Measurements from ENCODE around the gene RPN2.

RPN2 gene

DNA sequence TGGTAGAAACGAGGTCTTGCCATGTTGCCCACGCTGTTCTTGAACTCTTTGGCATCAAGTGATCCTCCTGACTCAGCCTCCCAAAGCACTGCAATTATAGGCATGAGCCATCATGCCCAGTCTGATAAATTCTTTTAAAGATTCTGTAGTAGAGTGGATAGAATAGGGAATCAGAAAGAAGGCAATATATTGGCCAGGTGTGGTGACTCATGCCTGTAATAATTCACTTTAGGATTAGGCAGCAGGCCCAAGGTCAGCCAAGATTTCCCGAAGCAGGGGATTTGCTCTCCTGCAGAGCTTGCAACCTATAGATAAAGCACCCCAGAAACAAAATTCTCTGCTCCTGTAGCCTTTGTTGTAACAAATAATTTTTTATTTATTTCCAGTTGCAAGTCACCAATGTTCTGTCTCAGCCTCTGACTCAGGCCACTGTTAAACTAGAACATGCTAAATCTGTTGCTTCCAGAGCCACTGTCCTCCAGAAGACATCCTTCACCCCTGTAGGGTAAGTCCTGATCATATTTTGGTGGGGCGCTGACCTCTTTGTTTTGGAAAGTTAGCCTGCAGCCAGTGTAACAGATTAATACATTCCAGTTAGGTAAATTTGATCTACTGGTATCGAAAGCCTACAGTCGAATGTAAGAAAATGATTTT lies 30.7 kb downstream of the RPN2 start:
- no peak for DNase-seq (ENCODE audit: low read depth in 2 of 2, low spot score in 1 of 2)

DNA sequence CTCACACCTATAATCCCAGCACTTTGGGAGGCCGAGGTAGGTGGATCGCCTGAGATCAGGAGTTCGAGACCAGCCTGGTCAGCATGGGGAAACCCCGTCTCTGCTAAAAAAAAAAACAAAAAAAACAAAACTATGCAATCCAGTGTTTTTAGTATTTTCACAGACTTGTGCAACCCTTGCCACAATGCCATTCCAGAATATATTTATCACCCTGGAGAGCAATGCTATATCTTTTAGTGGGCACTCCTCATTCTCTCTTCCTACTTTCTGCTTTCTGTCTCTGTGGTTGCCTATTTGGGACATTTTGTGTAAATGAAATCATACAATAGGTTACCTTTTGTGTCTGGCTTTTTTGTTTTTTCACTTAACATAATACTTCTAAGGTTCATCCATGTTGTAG lies 39.3 kb downstream of the RPN2 start:
- no peak for DNase-seq (ENCODE audit: low read depth in 2 of 2, low spot score in 1 of 2)

DNA sequence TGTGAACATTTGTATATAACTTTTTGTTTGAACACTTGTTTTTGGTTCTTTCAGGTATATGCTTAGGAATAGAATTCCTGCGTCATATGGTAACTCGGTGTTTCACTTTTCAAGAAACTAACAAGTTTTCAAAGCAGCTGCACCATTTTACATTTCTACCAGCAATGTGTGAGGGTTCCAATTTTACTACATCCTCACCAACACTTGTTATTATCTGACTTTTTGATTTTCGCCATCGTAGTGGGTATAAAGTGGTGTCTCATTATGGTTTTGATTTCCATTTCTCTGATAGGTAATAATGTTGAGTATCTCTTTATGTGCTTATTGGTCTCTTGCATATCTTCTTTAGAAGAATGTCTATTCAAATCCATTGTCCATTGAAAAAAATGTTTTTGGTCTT lies 39.8 kb downstream of the RPN2 start:
- no peak for DNase-seq (ENCODE audit: low read depth in 2 of 2, low spot score in 1 of 2)

DNA sequence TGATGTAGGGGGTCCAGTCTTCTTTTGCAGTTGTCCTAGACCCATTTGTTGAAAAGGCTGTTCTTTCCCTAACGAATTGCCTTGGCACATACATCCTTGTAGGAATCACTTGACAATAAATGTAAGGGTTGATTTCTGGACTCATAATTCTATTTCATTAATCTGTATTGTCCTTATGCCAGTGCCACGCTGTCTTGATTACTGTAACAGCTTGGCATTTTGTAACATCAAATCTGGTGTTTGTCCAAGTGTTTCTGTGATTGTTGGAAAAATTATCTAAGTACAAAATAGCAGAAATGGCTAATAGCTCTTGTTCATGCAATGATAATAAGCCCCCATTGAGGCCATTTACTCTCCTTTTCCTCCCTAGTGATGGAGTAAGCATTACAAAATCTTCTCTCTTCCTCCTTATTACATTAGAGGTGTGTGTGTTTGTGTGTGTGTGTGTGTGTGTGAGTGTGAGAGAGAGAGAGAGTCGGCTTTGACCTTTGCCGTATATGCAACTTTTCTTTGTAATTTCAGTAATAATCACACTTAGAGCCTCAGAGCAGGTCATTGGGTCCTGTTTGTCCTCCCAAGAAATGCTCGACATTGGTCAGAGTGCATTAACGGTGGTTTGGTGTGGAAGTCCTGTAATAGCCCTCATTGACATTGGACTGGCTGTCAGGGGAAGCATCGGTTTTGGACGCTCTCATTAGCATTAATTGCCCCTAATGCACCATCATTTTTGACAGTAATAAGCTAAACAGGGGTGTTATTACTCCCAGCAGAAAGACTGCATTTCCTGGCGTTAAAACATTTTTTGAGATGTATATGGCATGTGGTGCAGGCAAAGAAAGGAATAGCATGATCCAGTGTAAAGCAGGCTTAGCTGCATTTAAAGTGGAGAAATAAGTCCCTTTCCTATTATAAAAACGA lies 40.9 kb downstream of the RPN2 start:
- no peak for DNase-seq (ENCODE audit: low read depth in 2 of 2, low spot score in 1 of 2)

DNA sequence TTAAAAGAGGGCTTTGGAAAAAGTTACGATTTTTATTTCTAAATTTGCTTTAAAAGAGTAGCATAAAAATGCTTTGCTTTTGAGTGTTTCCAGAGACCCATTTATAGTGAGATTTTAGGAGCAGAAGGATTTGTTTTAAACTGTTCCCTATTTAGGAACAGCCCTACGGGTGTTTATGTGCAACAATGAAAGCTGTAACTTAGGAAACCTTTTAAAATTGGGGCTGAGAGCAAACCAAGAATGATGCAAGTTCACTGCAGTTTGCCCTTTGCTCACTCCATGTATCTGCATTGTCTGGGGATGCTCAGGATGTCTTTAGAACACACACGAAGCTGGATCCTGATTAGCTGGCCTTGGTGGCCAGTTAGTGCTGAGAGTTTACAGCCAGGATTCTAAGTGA lies 41.6 kb downstream of the RPN2 start:
- DNase-seq (ENCODE audit: low read depth in 2 of 2, low spot score in 1 of 2), result no peak

DNA sequence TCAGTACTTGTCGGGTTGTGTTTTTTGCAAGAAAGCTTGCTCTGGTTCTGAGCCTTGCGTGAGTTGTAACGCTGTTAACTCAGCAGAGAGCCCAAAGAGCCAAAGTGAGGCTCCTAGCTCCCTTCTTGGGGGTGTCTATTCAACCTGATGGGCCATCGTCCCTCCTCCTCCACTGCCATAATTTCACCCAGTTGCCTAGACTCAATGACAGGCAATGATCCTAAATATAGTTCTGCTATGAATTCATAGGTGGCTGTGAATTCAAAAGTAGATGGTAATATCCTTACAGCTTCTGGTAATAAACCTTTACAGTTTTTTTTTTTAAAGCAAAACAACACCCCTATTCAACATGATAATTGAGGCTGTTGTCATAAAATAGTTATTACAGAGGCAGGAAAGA lies 43.0 kb downstream of the RPN2 start:
- no peak for DNase-seq (ENCODE audit: low read depth in 2 of 2, low spot score in 1 of 2)

DNA sequence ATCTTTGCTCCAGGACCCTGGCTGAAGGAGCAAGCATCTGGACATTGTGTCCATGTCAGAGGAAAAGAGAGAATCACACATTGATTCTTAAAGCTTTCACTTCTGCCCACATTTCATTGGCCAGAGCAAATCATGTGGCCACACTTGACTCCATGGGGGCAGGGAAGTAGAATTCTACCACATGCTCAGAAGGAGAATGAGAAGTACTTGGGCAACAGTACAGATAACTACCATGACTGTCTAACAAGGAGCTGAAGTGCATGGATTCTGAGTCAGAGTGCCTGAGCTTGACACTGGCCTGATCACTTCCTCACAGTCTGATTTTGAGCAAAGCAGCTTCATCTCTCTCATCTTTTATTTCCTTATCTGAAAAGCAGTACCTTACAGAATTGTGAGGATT lies 43.9 kb downstream of the RPN2 start:
- no peak for DNase-seq (ENCODE audit: low read depth in 2 of 2, low spot score in 1 of 2)

DNA sequence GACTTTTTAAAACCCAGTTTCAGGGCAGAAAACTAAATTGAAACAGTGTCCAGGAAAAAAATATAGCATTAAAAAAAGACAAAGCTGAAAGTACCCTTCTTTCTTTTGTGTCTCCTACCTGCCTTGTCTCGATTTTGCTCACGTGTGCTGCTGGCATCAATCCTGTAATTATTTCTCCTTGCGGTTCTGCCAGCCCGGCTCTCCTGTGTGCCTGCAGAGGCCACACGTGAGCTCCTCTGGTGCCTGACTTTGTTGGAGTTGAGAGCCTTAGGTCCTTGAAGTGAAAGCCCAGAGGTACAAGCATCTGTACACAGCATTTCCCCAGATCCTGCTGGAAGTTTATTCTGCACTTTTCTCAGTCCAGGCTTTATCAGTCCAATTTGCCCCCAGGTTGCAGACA lies 46.0 kb downstream of the RPN2 start:
- DNase-seq (ENCODE audit: low read depth in 2 of 2, low spot score in 1 of 2), result no peak

DNA sequence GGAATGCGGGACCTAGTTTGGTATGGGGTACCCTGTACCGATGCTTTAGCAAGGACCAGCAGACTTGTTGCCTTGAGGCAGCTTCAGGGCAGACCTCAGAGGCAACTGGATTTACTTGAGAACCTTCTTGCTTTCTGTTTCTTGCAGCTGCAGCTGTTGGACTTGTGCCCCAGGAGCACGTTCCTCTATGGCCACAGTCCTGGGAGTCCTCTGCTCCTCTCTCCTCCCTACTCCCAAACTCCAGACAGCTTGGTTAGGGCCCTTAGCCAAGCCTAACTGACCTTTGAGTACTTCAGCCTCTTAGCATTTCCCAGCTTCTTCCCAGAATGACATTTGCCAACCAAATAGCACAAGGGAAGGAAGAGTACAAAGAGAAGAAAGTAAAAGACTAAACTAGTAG lies 47.8 kb downstream of the RPN2 start:
- DNase-seq (ENCODE audit: low read depth in 2 of 2, low spot score in 1 of 2), result no peak

DNA sequence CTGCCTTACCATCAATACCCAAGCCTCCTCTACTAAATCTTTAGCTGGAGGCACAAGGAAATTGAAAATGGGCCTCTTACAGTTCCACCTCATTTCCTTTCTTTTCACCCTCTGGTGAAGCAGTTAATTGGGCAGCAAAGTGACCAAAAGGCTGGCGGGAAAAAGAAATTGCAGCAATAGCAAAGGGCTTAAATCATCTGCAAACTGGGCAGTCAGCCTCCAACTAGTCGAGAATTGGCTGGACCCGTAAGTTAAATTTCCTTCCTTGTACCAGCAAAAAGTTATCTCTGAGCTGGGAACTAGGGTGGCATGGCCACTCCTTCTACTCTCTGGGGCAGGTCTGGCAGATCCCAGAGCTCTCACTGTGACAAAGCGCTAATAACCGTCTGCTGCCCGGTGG lies 49.0 kb downstream of the RPN2 start:
- no peak for DNase-seq (ENCODE audit: low read depth in 2 of 2, low spot score in 1 of 2)

DNA sequence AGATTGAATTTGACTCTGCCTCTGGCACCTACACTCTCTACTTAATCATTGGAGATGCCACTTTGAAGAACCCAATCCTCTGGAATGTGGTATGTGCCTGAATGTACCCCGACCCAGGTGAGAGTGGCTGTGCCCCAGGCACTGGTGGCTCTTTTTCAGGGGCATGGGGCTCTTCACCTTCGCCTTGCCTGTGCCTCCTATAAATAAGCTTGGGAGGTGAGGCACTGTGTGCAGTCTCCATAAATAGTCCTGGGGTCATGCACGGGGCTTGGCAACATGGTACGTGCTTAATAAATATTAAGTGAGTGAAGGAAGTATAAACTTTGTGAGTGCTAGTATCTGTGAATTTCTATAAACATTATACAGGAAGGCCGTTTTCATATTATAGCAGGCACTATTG lies 49.5 kb downstream of the RPN2 start:
- DNase-seq (ENCODE audit: low read depth in 2 of 2, low spot score in 1 of 2), result no peak

DNA sequence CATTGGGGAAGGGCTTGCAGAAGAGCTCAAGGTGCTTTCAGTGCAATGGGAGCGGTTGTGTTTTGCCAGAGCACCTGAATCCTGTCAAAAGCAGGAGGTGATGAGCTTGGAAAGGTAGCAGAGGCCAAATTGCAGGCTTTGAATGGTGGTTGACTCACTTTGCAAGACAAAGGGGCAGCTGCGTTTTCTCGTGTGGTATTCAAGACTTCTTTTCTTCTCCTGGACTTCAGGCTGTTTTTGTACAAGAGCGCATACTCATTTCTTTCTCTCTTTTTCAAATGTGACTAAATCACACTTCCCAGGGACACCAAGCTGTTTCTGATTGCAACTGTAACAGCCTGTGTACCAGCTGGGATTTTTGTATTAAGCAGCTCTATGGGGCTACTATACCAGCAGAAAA lies 50.2 kb downstream of the RPN2 start:
- no peak for DNase-seq (ENCODE audit: low read depth in 2 of 2, low spot score in 1 of 2)

DNA sequence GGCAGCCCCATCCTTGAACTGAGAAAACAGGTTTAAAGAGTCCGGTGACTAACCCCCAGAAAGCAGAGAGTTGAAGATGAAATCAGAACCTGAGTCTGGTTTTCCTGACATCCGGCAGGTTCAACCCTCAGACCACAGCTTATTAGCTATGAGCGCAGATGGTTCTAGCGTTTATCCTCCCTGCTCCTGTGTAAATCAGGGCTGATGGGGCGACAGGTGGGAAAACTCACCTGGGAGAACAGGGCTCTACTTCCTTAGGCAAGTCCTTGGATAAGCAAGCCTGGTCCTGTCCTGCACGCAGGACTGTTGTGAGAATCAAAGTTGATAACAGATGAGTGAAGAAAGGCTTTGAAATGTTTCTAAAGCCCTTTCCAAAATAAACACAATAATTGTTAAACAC lies 51.1 kb downstream of the RPN2 start:
- DNase-seq (ENCODE audit: low read depth in 2 of 2, low spot score in 1 of 2), result no peak

DNA sequence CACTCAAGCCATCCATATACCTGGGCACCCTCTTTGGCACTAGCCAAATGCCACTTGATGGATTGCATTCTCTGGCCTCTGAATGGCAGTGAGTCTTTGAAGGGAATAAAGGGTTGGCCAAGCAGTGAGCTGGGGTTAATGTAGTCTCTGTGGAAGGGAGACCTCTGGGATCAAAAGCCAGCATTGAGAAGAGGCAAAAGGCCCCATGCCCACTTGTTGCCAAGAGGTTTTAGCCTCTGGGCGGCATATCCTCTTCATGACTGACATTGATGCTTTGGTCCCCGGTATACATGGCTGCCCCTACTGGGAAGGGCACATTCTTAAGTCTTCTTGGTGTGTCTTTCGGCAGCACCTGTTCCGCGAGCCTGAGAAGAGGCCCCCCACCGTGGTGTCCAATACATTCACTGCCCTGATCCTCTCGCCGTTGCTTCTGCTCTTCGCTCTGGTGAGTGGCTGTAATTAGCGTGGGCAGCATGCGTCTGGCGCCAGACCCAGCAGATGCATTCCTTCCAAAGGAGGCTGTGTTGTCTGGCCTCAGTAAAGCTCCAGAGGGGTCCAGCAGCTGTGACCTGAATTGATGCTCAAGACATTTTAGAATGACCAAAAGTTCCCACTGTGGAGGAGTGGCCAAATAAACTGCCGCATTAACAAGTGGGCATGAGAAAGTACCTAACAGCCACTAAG lies 53.0 kb downstream of the RPN2 start:
- DNase-seq (ENCODE audit: low read depth in 2 of 2, low spot score in 1 of 2), result no peak

DNA sequence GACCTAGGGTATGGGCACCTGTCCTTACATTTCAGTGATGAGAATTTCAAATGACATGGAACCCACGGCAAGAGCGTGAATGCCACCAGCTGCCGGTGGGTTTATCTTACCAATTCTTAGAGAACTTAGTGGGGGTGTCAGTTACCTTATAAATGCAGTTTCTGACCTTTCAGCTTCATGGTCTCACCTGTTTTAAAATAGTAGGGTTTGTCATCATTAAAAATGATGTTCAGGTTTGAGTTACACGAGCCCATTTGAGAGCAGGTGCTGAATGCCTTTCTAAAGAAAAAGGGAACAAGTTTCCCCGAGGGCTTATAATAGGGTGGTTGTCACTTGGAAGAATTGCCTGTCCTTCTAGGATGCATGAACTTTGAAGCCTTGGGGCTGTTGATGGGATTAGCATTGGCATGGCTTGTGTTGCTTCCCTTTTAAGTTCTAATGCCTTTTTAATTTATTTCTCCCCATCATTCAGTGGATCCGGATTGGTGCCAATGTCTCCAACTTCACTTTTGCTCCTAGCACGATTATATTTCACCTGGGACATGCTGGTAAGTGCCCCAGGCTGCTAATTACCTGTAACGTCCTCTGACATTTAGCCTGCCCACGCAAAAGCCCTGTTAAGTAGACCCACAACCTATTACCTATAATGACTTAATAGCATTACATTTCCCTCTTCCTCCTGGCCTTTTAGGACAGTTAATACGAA lies 54.6 kb downstream of the RPN2 start:
- no peak for DNase-seq (ENCODE audit: low read depth in 2 of 2, low spot score in 1 of 2)

DNA sequence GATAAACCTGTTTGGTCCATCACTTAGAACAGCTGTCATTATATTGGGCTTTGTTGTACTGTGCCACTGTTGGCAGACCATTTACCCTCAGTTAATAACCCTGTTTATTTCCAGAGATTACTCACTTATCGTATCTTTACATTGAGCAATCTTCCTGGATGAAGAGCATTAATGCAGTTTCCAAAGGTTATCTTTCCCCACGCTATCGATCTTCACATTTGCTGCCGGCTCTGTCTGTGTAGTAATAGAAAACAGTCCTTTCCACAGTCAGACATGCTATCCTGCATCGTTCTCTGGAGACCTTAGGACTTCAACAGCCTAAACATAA lies 55.1 kb downstream of the RPN2 start:
- DNase-seq (ENCODE audit: low read depth in 2 of 2, low spot score in 1 of 2), result no peak

DNA sequence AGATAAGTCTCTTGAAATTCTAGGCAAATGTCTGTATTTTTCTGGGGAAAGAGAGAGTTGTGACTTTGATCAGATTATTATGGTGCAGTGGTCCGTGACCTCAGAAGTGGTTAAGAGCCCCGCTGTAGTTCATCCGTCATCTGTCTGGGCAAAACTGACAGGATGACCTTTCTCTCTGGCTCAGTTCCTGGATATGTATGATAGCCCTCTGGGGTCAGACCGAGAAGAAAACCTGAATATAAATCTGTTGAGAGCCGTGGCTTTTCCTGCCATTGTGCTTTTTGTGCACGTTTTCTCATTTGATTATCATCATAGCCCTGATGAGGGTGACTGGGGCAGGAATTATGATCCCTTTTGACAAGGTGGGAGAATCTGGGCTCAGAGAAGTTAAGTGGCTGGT lies 55.9 kb downstream of the RPN2 start:
- no peak for DNase-seq (ENCODE audit: low read depth in 2 of 2, low spot score in 1 of 2)

DNA sequence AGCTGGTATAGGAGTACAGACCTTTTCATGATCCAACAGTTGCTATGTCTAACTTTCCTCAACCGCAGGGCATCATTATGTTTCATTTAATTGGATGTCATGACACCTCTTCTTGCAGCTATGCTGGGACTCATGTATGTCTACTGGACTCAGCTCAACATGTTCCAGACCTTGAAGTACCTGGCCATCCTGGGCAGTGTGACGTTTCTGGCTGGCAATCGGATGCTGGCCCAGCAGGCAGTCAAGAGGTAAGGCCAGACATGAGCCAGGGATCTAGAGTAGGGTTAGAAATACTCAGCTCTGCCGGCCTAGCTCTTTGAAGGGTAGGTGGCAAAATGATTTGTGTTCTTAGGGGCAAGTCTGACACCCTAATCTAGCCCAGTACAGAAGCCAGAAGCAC lies 57.3 kb downstream of the RPN2 start:
- DNase-seq (ENCODE audit: low read depth in 2 of 2, low spot score in 1 of 2), result no peak

DNA sequence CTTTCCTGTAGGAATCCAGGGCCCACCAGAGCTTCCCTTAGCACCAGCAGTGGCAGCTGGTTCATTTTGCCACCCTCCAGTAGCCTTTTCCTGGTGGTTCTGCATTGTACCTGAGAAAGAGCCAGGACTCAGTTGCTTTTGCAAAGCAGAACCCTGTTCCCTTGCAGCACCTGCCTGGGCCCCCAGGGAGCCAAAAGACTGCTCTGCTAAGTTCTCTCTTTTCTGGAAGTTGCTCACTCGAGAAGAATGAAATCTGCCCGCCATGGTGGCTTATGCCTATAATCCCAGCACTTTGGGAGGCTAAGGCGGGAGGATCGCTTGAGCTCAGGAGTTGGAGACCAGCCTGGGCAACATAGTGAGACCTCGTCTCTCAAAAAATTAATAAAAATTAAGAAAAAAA lies 58.5 kb downstream of the RPN2 start:
- DNase-seq (ENCODE audit: low read depth in 2 of 2, low spot score in 1 of 2), result no peak

DNA sequence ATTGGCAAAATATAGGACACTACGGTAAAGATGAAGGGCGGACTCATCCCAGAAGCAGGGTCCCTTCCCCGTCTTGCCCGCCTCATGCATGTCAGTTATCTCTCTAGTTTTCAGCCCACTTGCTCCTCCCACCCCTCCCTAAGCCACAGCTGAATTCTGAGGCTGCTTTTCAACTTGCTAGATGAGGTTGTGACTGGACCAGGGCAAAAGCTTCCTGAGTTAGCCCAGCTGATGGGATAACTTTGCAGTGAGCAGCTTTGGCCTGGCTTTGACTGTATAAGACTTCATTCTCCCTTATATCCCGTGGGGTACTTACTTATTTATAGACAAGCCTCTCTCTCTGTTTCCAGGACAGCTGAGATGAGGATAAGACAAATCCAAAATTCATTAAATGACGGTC lies 59.3 kb downstream of the RPN2 start:
- DNase-seq (ENCODE audit: low read depth in 2 of 2, low spot score in 1 of 2), result no peak

DNA sequence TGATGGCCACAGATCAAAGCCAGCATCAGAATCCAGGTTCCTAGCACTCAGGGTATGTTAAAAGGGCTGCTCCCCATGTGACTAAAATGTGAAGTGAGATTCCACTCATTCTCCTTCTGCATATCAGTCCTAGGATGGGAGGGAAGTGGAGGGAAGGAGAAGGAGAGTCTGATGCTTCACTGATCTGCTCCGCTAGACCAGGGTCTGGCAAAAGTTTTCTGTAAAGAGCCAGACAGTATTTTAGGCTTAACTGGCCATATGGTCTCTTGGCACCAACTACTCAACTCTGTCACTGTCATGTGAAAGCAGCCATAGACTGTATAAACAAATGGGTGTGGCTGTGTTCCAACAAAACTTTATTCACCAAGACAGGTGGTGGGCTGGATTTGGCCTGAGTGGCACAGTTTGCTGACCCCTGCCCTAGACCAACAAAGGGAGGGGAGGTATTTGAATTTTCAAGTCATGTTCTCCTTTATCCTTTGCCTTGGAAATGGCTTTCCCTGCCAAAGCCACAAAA lies 59.9 kb downstream of the RPN2 start:
- no peak for DNase-seq (ENCODE audit: low read depth in 2 of 2, low spot score in 1 of 2)

All from stimulated activated CD8-positive, alpha-beta memory T cell treated with anti-CD3 and anti-CD28 coated beads, Interleukin-4, amount 100 ng/mL, for 1 hour (primary cell).